HepG2 (cell line): ENCODE measurements around the gene MUC21. TPM values are rescaled to one million over a fixed set of nuclear protein-coding genes. Genes with fewer than 3 reads are reported as not detected.

Experiments used
- ATAC-seq: fragments of 200-7000 bp; cut with Tn5 transposase; 3 replicates; pipeline ENCODE4 v1.9.1; 2020; ENCODE audit warnings: mild to moderate bottlenecking, moderate library complexity
- BruUV-seq: library from RNA; stranded (reverse); fragments of 400-500 nt; replicated peaks from 2 replicates; lab custom pipeline; 2021; lab: Mats Ljungman, UMichigan
- CTCF ChIA-PET: fragments of 300-600 bp; formaldehyde crosslinking; extraction: SDS; loops from one replicate; lab custom pipeline; 2021; ENCODE audit warnings: low total read pairs, inconsistent platforms, low intra/inter-chr PET ratio; lab: Yijun Ruan, JAX
- POLR2A ChIA-PET: fragments of 350-600 bp; sonication (Branson Sonifier 250); formaldehyde crosslinking; loops from one replicate; lab custom pipeline; 2020; ENCODE audit warnings: antibody characterized with exemption, inconsistent platforms; lab: Yijun Ruan, JAX
- DNase-seq: peaks from one replicate; pipeline ENCODE4 v3.0.0-alpha.2; 2015; ENCODE audit warnings: low spot score
- FAIRE-seq: peaks from 3 replicates; lab custom pipeline; 2011; peaks lifted over from hg19 to GRCh38; lab: Jason Lieb, UNC
- H2AFZ ChIP-seq: one replicate; pipeline ENCODE4 v1.6.1; 2011; ENCODE audit warnings: low read length, inconsistent platforms
- H3K27ac ChIP-seq: fragments of 300-600 bp; 3 replicates; pipeline ENCODE4 v1.8.0; 2011; ENCODE audit warnings: mixed run types, mild to moderate bottlenecking, mixed read lengths, low read length, inconsistent platforms; ENCODE audit not compliant: insufficient read depth; ENCODE audit errors: extremely low read length
- H3K27me3 ChIP-seq, 2 experiments: fragments of 200-600 bp in 1 of 2; 2 replicates in 1 of 2; 3 replicates in 1 of 2; pipeline versions ENCODE4 v1.6.0 to v1.8.0; 2011; ENCODE audit warnings: low read length in 2 of 2, mild to moderate bottlenecking in 2 of 2, moderate library complexity in 2 of 2, inconsistent platforms in 1 of 2; ENCODE audit not compliant: insufficient read depth in 2 of 2, control insufficient read depth in 1 of 2
- H3K36me3 ChIP-seq, 2 experiments: fragments of 200-600 bp in 1 of 2; replicated peaks in 1 of 2; 2 replicates in 1 of 2; 3 replicates in 1 of 2; pipeline versions ENCODE4 v1.5.1 to v1.8.0; 2011; ENCODE audit warnings: low read length in 2 of 2, inconsistent platforms in 1 of 2; ENCODE audit not compliant: insufficient read depth in 2 of 2, control insufficient read depth in 1 of 2
- H3K4me1 ChIP-seq: 2 replicates; pipeline ENCODE4 v1.5.1; 2012; ENCODE audit warnings: low read length, inconsistent platforms; ENCODE audit not compliant: insufficient read depth
- H3K4me2 ChIP-seq: 2 replicates; pipeline ENCODE4 v1.6.0; 2011; ENCODE audit warnings: low read depth, low read length, inconsistent platforms
- H3K4me3 ChIP-seq, 3 experiments: fragments of 200-600 bp in 1 of 3; sonication (generic), shearing (Covaris generic) in 1 of 3; replicated peaks in 1 of 3; 2 replicates each; pipeline ENCODE4 v1.5.1; 2011 to 2016; ENCODE audit warnings: low read length in 3 of 3, inconsistent platforms in 2 of 3, low read depth in 2 of 3, mild to moderate bottlenecking in 2 of 3, control low read depth in 1 of 3, mixed read lengths in 1 of 3; ENCODE audit not compliant: insufficient read depth in 1 of 3
- H3K79me2 ChIP-seq: one replicate; pipeline ENCODE4 v1.6.1; 2011; ENCODE audit warnings: low read length, inconsistent platforms; ENCODE audit not compliant: insufficient read depth
- H3K9ac ChIP-seq: 2 replicates; pipeline ENCODE4 v1.6.0; 2011; ENCODE audit warnings: mild to moderate bottlenecking, low read depth, low read length, inconsistent platforms; ENCODE audit not compliant: insufficient read depth
- H3K9me3 ChIP-seq: 2 replicates; pipeline ENCODE4 v1.5.1; 2012; ENCODE audit warnings: mild to moderate bottlenecking, low read length
- H4K20me1 ChIP-seq: 2 replicates; pipeline ENCODE4 v1.6.0; 2011; ENCODE audit warnings: inconsistent platforms, mild to moderate bottlenecking, low read length, moderate library complexity; ENCODE audit not compliant: insufficient read depth
- DNMT1 ChIP-seq: sonication (generic); formaldehyde crosslinking; IDR thresholded peaks from 2 replicates; pipeline ENCODE4 v1.5.1; 2020; ENCODE audit warnings: mild to moderate bottlenecking, missing genetic modification reagents
- NR3C1 ChIP-seq: sonication (generic); formaldehyde crosslinking; IDR thresholded peaks from 2 replicates; pipeline ENCODE4 v1.4.0; 2020; ENCODE audit warnings: missing genetic modification reagents
- RORA ChIP-seq: sonication (generic); formaldehyde crosslinking; IDR thresholded peaks from 2 replicates; pipeline ENCODE4 v1.5.0; 2020; ENCODE audit warnings: mild to moderate bottlenecking, missing genetic modification reagents, moderate library complexity
- SOX5 ChIP-seq: IDR thresholded peaks from 2 replicates; pipeline ENCODE4 v1.6.1; 2016; ENCODE audit warnings: borderline replicate concordance
- TCF7L2 ChIP-seq: IDR thresholded peaks from 2 replicates; pipeline ENCODE4 v1.6.1; 2011; ENCODE audit warnings: mild to moderate bottlenecking, low read depth, low read length, moderate library complexity
- ZNF136 ChIP-seq: sonication (generic); formaldehyde crosslinking; IDR thresholded peaks from 2 replicates; pipeline ENCODE4 v1.8.1; 2022; ENCODE audit warnings: low read depth, mild to moderate bottlenecking, moderate library complexity, missing genetic modification reagents
- ZNF570 ChIP-seq: sonication (generic); formaldehyde crosslinking; IDR thresholded peaks from 2 replicates; pipeline ENCODE4 v1.4.0; 2020; ENCODE audit warnings: mild to moderate bottlenecking, missing genetic modification reagents, borderline replicate concordance
- WGBS: methylation state at CpG from one replicate; pipeline ENCODE4 v1.1.6; 2017; ENCODE audit warnings: low lambda C conversion rate; 5-methylcytosine and 5-hydroxymethylcytosine counted together
- in situ Hi-C: cut with HindIII; loops from 2 replicates; pipeline ENCODE4 v1.10.0; 2017; ENCODE audit warnings: low pct_unique_long_range_greater_than_20kb; ENCODE audit not compliant: extremely low pct_ligation_motif_present
- intact Hi-C: fragments of 100-400 bp; cut with micrococcal nuclease; formaldehyde crosslinking; loops from one replicate; pipeline ENCODE4 v1.10.0; 2022; ENCODE audit not compliant: unreplicated experiment
- polyA plus RNA-seq, 8 experiments: library from polyadenylated mRNA; depleted of rRNA in 3 of 8; stranded (reverse) in 7 of 8; unstranded in 1 of 8; fragments of >200 nt; fragmentation: Illumina TruSeq in 4 of 8; extraction: Trizol in 4 of 8; gene quantifications; 2 replicates each; pipeline versions ENCODE4 v1.2.1 to v1.2.3, GENCODE V29; 2011 to 2016; ENCODE audit warnings: low read depth in 4 of 8, missing spikeins in 1 of 8, mixed read lengths in 1 of 8; ENCODE audit not compliant: insufficient read depth in 1 of 8
- total RNA-seq, 5 experiments: library from RNA; depleted of rRNA; stranded (reverse); fragments of >200 nt; fragmentation: Illumina TruSeq; extraction: Trizol; gene quantifications; 2 replicates each; pipeline ENCODE4 v1.2.3, GENCODE V29; 2016; ENCODE audit warnings: low read depth in 1 of 5
- TF ChIP-seq, protein P1 (sequence below): IDR thresholded peaks from 2 replicates; pipeline ENCODE4 v1.6.1; 2018; ENCODE audit warnings: missing genetic modification reagents, mild to moderate bottlenecking, missing compliant biosample characterization
- TF ChIP-seq, protein P2 (sequence below): sonication (generic); formaldehyde crosslinking; IDR thresholded peaks from 2 replicates; pipeline ENCODE4 v1.4.0; 2020; ENCODE audit warnings: low read depth, missing genetic modification reagents
- TF ChIP-seq, protein P3 (sequence below): IDR thresholded peaks from 2 replicates; pipeline ENCODE4 v1.4.0; 2020; ENCODE audit warnings: mild to moderate bottlenecking, missing genetic modification reagents
- TF ChIP-seq, protein P4 (sequence below): sonication (generic); formaldehyde crosslinking; IDR thresholded peaks from 2 replicates; pipeline ENCODE4 v1.4.0; 2020; ENCODE audit warnings: missing genetic modification reagents, borderline replicate concordance
- TF ChIP-seq, protein P5 (sequence below): sonication (generic); formaldehyde crosslinking; IDR thresholded peaks from 2 replicates; pipeline ENCODE4 v1.8.1; 2022; ENCODE audit warnings: low read depth, mild to moderate bottlenecking, missing genetic modification reagents

The MUC21 gene
- total and polyA plus RNA-seq, 2 of the 13 experiments (the other 11 are each of a cell fraction or from before 2014, with no cell fraction given) = not detected

DNA sequence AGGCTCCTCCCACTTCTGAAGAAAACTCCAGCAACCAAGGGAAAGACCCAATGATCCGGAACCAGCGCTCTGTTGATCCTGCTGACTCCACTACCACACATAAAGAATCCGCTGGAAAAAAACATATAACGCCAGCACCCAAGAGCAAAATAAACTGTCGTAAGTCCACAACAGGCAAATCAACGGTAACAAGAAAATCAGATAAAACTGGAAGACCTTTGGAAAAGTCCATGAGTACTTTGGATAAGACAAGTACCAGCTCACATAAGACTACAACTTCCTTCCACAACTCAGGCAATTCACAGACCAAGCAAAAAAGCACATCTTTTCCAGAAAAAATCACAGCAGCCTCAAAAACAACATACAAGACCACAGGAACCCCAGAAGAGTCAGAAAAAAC lies 34.7 kb upstream of the MUC21 start:
- Histone ChIP-seq H3K36me3 (no peaks in the 10 kb centered on the region), H3K27me3 (peaks cover 0 to 26% of the 10 kb centered on the region in 2 experiments; a peak in 3 of 5 replicates), H3K4me3 (no peak overlapping the region), H3K9me3 (no peaks in the 10 kb centered on the region), H3K9ac (no peak overlapping the region), H3K4me1 (no peaks in the 10 kb centered on the region), H3K79me2 (no peaks in the 10 kb centered on the region), H4K20me1 (no peaks in the 10 kb centered on the region), H2AFZ (no peak overlapping the region), H3K4me2 (no peak overlapping the region), H3K27ac (no peak overlapping the region)
- no TSS peak for BruUV-seq
- 41% methylated on average over 6 of the region's 6 CpGs for WGBS
- ATAC-seq (no peak), DNase-seq (no peak), FAIRE-seq (no peak)
- ChIA-PET CTCF (no interaction called here), POLR2A (no interaction called here)
- in situ Hi-C loops = no loop called here
- intact Hi-C loops = no loop called here
- TF ChIP-seq, protein P1, sequence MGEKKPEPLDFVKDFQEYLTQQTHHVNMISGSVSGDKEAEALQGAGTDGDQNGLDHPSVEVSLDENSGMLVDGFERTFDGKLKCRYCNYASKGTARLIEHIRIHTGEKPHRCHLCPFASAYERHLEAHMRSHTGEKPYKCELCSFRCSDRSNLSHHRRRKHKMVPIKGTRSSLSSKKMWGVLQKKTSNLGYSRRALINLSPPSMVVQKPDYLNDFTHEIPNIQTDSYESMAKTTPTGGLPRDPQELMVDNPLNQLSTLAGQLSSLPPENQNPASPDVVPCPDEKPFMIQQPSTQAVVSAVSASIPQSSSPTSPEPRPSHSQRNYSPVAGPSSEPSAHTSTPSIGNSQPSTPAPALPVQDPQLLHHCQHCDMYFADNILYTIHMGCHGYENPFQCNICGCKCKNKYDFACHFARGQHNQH (CRISPR knock-in tag) = no peak
- TF ChIP-seq DNMT1 (CRISPR knock-in tag) = no peak
- TF ChIP-seq, protein P2, sequence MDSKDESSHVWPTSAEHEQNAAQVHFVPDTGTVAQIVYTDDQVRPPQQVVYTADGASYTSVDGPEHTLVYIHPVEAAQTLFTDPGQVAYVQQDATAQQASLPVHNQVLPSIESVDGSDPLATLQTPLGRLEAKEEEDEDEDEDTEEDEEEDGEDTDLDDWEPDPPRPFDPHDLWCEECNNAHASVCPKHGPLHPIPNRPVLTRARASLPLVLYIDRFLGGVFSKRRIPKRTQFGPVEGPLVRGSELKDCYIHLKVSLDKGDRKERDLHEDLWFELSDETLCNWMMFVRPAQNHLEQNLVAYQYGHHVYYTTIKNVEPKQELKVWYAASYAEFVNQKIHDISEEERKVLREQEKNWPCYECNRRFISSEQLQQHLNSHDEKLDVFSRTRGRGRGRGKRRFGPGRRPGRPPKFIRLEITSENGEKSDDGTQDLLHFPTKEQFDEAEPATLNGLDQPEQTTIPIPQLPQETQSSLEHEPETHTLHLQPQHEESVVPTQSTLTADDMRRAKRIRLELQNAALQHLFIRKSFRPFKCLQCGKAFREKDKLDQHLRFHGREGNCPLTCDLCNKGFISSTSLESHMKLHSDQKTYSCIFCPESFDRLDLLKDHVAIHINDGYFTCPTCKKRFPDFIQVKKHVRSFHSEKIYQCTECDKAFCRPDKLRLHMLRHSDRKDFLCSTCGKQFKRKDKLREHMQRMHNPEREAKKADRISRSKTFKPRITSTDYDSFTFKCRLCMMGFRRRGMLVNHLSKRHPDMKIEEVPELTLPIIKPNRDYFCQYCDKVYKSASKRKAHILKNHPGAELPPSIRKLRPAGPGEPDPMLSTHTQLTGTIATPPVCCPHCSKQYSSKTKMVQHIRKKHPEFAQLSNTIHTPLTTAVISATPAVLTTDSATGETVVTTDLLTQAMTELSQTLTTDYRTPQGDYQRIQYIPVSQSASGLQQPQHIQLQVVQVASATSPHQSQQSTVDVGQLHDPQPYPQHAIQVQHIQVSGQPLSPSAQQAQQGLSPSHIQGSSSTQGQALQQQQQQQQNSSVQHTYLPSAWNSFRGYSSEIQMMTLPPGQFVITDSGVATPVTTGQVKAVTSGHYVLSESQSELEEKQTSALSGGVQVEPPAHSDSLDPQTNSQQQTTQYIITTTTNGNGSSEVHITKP (CRISPR knock-in tag) = no peak
- TF ChIP-seq NR3C1 = no peak
- TF ChIP-seq RORA (CRISPR knock-in tag) = no peak
- TF ChIP-seq, protein P3, sequence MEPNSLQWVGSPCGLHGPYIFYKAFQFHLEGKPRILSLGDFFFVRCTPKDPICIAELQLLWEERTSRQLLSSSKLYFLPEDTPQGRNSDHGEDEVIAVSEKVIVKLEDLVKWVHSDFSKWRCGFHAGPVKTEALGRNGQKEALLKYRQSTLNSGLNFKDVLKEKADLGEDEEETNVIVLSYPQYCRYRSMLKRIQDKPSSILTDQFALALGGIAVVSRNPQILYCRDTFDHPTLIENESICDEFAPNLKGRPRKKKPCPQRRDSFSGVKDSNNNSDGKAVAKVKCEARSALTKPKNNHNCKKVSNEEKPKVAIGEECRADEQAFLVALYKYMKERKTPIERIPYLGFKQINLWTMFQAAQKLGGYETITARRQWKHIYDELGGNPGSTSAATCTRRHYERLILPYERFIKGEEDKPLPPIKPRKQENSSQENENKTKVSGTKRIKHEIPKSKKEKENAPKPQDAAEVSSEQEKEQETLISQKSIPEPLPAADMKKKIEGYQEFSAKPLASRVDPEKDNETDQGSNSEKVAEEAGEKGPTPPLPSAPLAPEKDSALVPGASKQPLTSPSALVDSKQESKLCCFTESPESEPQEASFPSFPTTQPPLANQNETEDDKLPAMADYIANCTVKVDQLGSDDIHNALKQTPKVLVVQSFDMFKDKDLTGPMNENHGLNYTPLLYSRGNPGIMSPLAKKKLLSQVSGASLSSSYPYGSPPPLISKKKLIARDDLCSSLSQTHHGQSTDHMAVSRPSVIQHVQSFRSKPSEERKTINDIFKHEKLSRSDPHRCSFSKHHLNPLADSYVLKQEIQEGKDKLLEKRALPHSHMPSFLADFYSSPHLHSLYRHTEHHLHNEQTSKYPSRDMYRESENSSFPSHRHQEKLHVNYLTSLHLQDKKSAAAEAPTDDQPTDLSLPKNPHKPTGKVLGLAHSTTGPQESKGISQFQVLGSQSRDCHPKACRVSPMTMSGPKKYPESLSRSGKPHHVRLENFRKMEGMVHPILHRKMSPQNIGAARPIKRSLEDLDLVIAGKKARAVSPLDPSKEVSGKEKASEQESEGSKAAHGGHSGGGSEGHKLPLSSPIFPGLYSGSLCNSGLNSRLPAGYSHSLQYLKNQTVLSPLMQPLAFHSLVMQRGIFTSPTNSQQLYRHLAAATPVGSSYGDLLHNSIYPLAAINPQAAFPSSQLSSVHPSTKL (CRISPR knock-in tag) = no peak
- no peak for TF ChIP-seq TCF7L2
- TF ChIP-seq, protein P4, sequence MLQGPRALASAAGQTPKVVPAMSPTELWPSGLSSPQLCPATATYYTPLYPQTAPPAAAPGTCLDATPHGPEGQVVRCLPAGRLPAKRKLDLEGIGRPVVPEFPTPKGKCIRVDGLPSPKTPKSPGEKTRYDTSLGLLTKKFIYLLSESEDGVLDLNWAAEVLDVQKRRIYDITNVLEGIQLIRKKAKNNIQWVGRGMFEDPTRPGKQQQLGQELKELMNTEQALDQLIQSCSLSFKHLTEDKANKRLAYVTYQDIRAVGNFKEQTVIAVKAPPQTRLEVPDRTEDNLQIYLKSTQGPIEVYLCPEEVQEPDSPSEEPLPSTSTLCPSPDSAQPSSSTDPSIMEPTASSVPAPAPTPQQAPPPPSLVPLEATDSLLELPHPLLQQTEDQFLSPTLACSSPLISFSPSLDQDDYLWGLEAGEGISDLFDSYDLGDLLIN = no peak
- TF ChIP-seq, protein P5, sequence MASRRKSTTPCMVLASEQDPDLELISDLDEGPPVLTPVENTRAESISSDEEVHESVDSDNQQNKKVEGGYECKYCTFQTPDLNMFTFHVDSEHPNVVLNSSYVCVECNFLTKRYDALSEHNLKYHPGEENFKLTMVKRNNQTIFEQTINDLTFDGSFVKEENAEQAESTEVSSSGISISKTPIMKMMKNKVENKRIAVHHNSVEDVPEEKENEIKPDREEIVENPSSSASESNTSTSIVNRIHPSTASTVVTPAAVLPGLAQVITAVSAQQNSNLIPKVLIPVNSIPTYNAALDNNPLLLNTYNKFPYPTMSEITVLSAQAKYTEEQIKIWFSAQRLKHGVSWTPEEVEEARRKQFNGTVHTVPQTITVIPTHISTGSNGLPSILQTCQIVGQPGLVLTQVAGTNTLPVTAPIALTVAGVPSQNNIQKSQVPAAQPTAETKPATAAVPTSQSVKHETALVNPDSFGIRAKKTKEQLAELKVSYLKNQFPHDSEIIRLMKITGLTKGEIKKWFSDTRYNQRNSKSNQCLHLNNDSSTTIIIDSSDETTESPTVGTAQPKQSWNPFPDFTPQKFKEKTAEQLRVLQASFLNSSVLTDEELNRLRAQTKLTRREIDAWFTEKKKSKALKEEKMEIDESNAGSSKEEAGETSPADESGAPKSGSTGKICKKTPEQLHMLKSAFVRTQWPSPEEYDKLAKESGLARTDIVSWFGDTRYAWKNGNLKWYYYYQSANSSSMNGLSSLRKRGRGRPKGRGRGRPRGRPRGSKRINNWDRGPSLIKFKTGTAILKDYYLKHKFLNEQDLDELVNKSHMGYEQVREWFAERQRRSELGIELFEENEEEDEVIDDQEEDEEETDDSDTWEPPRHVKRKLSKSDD (CRISPR knock-in tag) = no peak
- no peak for TF ChIP-seq ZNF570 (CRISPR knock-in tag)
- TF ChIP-seq SOX5 = no peak
- no peak for TF ChIP-seq ZNF136 (CRISPR knock-in tag)
